ENCODE data around the gene JPH3. TPM values are rescaled to one million over a fixed set of nuclear protein-coding genes. Genes with fewer than 3 reads are reported as not detected.

Gene JPH3
- polyA plus RNA-seq, 1 donor from 2014 or later = 22.2 TPM

DNA sequence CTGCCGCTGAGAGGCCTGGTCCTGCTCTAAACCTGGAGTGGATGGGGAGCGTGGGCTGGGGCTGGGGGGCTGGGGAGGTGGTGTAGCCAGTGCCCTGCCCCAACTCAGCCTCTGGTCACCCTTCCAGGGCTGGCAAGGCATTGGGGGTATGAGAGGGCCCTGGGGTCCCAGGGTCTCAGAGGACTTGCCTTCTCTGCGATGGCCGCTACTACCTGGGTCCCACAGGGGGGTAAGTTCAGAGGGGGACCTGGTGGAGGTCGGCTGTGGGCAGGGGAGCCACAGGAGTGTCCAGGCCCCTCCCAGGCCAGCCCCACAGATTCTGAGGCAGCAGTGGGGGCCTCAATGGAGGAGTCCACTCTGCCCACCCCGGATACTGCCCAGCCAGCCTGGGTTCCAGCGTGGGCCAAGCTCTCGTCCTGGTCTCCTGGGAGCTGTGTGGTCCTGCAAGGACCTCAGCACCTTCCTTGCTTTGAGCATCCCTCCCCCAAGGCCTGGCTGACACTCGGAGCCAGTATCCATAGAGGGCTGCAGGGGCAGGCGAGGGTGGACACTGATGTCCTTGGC lies 20.5 kb downstream of the JPH3 start:
- Histone ChIP-seq H3K36me3 (ENCODE audit: insufficient read depth, low read length) (no peaks in the 10 kb centered on the region), H3F3A (ENCODE audit: insufficient read depth, low read length, poor library complexity, severe bottlenecking) (no peaks in the 10 kb centered on the region), H2AFZ (ENCODE audit: low read depth, low read length) (no peak overlapping the region), H4K20me1 (ENCODE audit: insufficient read depth) (no peaks in the 10 kb centered on the region), H3K9me2 (ENCODE audit: insufficient read depth, low read length) (no peaks in the 10 kb centered on the region), H3K4me3 (ENCODE audit: low read length) (no peak overlapping the region), H3K9me3 (ENCODE audit: low read length) (no peaks in the 10 kb centered on the region), H3K79me2 (replicated peaks; ENCODE audit: insufficient read depth, low read length) (no peaks in the 10 kb centered on the region), H3K27ac (ENCODE audit: low read length) (no peak overlapping the region), H3K4me2 (ENCODE audit: low read length) (no peak overlapping the region), H3K27me3 (ENCODE audit: insufficient read depth, low read depth, low read length) (no peaks in the 10 kb centered on the region), H3K9ac (ENCODE audit: low read length) (no peak overlapping the region)
- TF ChIP-seq TAF1 (IDR thresholded peaks at IDR 0.05; ENCODE audit: low read depth) (no peak), SMC3 (conservative IDR thresholded peaks at IDR 0.05; ENCODE audit: poor library complexity) (no peak)

DNA sequence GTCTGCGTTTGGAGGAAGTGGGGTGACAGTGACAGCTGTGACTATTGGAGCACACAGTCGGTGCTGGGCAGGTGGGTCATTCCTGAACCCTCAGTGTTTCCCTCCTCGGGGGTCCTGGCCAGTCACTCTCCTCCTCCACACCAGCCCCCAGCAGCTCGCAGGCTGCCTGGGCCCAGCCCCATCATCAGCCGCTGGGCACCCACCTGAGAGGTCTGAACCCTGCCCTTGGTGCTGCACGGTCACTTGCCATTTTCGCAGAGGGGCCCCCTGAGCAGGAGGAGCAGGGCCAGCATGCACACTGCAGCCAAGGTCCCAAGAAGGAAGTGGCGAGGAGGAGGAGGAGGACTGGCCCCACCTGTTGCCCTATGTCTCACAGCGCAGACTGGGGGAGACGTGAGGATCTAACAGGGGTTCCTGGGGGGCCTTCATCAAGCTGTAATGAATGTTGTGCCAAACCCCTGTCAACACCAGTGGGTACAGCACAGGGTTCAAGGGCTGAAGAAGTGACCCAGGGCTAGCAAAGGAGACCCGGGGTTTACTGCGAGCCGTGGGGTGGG lies 23.0 kb downstream of the JPH3 start:
- TF ChIP-seq, protein P1, sequence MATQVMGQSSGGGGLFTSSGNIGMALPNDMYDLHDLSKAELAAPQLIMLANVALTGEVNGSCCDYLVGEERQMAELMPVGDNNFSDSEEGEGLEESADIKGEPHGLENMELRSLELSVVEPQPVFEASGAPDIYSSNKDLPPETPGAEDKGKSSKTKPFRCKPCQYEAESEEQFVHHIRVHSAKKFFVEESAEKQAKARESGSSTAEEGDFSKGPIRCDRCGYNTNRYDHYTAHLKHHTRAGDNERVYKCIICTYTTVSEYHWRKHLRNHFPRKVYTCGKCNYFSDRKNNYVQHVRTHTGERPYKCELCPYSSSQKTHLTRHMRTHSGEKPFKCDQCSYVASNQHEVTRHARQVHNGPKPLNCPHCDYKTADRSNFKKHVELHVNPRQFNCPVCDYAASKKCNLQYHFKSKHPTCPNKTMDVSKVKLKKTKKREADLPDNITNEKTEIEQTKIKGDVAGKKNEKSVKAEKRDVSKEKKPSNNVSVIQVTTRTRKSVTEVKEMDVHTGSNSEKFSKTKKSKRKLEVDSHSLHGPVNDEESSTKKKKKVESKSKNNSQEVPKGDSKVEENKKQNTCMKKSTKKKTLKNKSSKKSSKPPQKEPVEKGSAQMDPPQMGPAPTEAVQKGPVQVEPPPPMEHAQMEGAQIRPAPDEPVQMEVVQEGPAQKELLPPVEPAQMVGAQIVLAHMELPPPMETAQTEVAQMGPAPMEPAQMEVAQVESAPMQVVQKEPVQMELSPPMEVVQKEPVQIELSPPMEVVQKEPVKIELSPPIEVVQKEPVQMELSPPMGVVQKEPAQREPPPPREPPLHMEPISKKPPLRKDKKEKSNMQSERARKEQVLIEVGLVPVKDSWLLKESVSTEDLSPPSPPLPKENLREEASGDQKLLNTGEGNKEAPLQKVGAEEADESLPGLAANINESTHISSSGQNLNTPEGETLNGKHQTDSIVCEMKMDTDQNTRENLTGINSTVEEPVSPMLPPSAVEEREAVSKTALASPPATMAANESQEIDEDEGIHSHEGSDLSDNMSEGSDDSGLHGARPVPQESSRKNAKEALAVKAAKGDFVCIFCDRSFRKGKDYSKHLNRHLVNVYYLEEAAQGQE (IDR thresholded peaks at IDR 0.05; ENCODE audit: borderline replicate concordance) = no peak
- TF ChIP-seq RAD21 (conservative IDR thresholded peaks at IDR 0.05) (no peak), POLR2AphosphoS5 (IDR thresholded peaks at IDR 0.05) (no peak)
- Histone ChIP-seq H3F3A (ENCODE audit: insufficient read depth, low read length, poor library complexity, severe bottlenecking) (no peaks in the 10 kb centered on the region), H3K27me3 (ENCODE audit: insufficient read depth, low read depth, low read length) (no peaks in the 10 kb centered on the region), H3K9me3 (ENCODE audit: low read length) (no peaks in the 10 kb centered on the region), H3K27ac (ENCODE audit: low read length) (no peak overlapping the region), H2AFZ (ENCODE audit: low read depth, low read length) (no peak overlapping the region), H3K9me2 (ENCODE audit: insufficient read depth, low read length) (no peaks in the 10 kb centered on the region), H3K36me3 (ENCODE audit: insufficient read depth, low read length) (no peaks in the 10 kb centered on the region), H4K20me1 (ENCODE audit: insufficient read depth) (no peaks in the 10 kb centered on the region), H3K4me3 (ENCODE audit: low read length) (no peak overlapping the region), H3K9ac (ENCODE audit: low read length) (no peak overlapping the region), H3K79me2 (replicated peaks; ENCODE audit: insufficient read depth, low read length) (no peaks in the 10 kb centered on the region), H3K4me2 (ENCODE audit: low read length) (no peak overlapping the region)

- Histone ChIP-seq H3K4me2 (ENCODE audit: low read length) (no peak overlapping the region), H3K27me3 (ENCODE audit: insufficient read depth, low read depth, low read length) (no peaks in the 10 kb centered on the region), H3K27ac (ENCODE audit: low read length) (no peak overlapping the region), H3K9me3 (ENCODE audit: low read length) (no peaks in the 10 kb centered on the region), H4K20me1 (ENCODE audit: insufficient read depth) (no peaks in the 10 kb centered on the region), H3K36me3 (ENCODE audit: insufficient read depth, low read length) (no peaks in the 10 kb centered on the region), H3K9ac (ENCODE audit: low read length) (no peak overlapping the region), H3K4me3 (ENCODE audit: low read length) (no peak overlapping the region), H3F3A (ENCODE audit: insufficient read depth, low read length, poor library complexity, severe bottlenecking) (no peaks in the 10 kb centered on the region), H2AFZ (ENCODE audit: low read depth, low read length) (no peak overlapping the region), H3K79me2 (replicated peaks; ENCODE audit: insufficient read depth, low read length) (no peaks in the 10 kb centered on the region), H3K9me2 (ENCODE audit: insufficient read depth, low read length) (no peaks in the 10 kb centered on the region)
- TF ChIP-seq, protein P1 (IDR thresholded peaks at IDR 0.05; ENCODE audit: borderline replicate concordance) = no peak
- TF ChIP-seq SMC3 (conservative IDR thresholded peaks at IDR 0.05; ENCODE audit: poor library complexity) = no peak
- TF ChIP-seq MXI1 (conservative IDR thresholded peaks at IDR 0.05; ENCODE audit: poor library complexity, severe bottlenecking) = no peak
- TF ChIP-seq EZH2 (IDR thresholded peaks at IDR 0.05; ENCODE audit: borderline replicate concordance, insufficient read depth, low read length, poor library complexity, severe bottlenecking) = no peak
- no peak for TF ChIP-seq RAD21 (conservative IDR thresholded peaks at IDR 0.05)
These were observed 24.1 kb downstream of the JPH3 start for GRCh38 chr16:87626401-87626800.
